Measurements from ENCODE around the gene TRAPPC5. TPM values are rescaled to one million over a fixed set of nuclear protein-coding genes. Genes with fewer than 3 reads are reported as not detected.

TRAPPC5 gene
- total RNA-seq, 1 experiment from 2014 or later: 317 TPM

DNA sequence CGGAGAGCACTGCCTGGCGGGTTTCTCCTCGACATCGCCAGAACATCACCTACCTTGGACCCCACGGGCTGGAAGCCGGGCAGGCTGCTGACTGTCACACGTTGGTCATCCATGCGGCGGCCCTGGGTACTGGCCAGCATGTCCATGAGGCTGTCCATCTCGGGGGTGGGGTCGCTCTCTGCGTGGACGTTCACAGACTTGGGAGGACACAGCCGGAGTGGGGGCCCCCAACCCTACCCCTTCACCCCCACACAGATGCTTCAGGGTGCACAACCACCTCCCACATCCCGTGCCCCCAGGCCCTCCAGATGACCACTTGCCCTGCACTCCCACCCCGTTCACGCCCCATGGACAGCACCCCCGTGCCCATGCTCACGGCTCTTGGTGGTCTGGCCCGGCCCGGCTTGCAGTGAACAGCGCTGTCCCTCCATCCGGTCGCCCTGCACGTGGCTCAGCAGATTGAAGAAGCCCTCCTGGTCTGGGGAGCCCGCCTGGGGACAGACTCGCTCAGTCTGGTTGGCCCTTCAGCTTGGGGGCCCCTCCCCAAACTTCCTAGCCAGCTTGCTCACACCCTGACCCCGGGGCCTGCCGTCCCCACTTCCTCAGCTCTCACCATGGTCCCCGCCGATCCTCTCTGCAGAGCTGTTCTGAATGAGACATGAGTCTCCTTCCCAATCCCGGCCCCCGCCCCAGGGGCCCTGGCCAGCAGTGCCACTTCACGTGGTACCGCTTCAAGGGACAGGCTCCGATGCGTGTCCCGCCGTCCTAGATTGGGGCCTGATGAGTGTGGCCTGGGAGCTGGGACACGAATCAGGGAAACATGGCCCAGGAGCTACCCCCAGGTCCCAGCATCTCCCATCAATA lies 48.1 kb upstream of the TRAPPC5 start:
- CTCF ChIA-PET: no interaction called here

DNA sequence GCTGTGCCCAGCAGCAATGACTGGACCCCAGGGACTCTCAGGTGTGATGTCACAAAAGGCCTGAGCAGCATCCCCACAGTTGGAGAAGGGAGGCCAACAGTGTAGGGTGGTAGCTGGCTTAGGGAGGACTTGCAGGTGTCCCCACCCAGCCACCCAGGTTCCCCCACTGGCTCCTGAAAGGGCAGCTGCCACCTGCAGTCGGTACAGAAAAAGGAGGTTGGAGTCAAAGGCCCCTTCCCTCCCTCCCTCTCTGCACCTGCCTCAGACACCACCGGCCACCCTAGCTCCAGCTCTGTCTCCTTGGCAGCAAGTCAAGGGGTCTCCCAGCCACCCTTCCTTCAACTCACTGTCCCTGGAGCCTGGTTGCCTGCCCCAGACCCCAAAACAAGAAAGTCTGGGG lies 46.9 kb upstream of the TRAPPC5 start, which contains the start of gene PCP2:
PCP2 (minus strand) TSS at position 22 of the 400 bp plus-strand sequence. CDS start 262 bp downstream, outside the sequence.
- H3K9ac ChIP-seq (ENCODE audit: low read length): no peak within 1 kb of the TSS
- ChIA-PET POLR2A (ENCODE audit: unreplicated experiment) (interaction anchor here (0.6 kb wide), 1 partner anchor 10 kb away, joined by 4 read pairs; no protein-coding TSS in a partner anchor), CTCF (no interaction called here)
- H3K9me3 ChIP-seq (ENCODE audit: low read length): no peaks in the 10 kb centered on the region
- H2AFZ ChIP-seq (ENCODE audit: low read length): no peak within 1 kb of the TSS
- H3K4me1 ChIP-seq (ENCODE audit: insufficient read depth, low read length): peaks cover 10% of the 10 kb centered on the region
- no peak within 1 kb of the TSS for H3K4me3 ChIP-seq (ENCODE audit: low read length)
- no peak within 1 kb of the TSS for H3K4me2 ChIP-seq (ENCODE audit: low read length)
- no peak within 1 kb of the TSS for H3K27ac ChIP-seq (ENCODE audit: low read length)
- H3K79me2 ChIP-seq (ENCODE audit: low read length): peaks cover 46% of the 10 kb centered on the region
- no peaks in the 10 kb centered on the region for H3K9me2 ChIP-seq (replicated peaks; ENCODE audit: low read length)
- H4K20me1 ChIP-seq (ENCODE audit: low read length): no peaks in the 10 kb centered on the region
- ATAC-seq (no peak), DNase-seq (no peak)
- TF ChIP-seq EZH2 (IDR thresholded peaks at IDR 0.05; ENCODE audit: low read length, unreplicated experiment): no peak
- TF ChIP-seq, protein P1, sequence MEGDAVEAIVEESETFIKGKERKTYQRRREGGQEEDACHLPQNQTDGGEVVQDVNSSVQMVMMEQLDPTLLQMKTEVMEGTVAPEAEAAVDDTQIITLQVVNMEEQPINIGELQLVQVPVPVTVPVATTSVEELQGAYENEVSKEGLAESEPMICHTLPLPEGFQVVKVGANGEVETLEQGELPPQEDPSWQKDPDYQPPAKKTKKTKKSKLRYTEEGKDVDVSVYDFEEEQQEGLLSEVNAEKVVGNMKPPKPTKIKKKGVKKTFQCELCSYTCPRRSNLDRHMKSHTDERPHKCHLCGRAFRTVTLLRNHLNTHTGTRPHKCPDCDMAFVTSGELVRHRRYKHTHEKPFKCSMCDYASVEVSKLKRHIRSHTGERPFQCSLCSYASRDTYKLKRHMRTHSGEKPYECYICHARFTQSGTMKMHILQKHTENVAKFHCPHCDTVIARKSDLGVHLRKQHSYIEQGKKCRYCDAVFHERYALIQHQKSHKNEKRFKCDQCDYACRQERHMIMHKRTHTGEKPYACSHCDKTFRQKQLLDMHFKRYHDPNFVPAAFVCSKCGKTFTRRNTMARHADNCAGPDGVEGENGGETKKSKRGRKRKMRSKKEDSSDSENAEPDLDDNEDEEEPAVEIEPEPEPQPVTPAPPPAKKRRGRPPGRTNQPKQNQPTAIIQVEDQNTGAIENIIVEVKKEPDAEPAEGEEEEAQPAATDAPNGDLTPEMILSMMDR (conservative IDR thresholded peaks at IDR 0.05; ENCODE audit: low read depth, low read length): no peak
- TF ChIP-seq EZH2phosphoT487 (IDR thresholded peaks at IDR 0.05; ENCODE audit: borderline replicate concordance, low read length): no peak
- intact Hi-C loops (cut with micrococcal nuclease): no loop called here
- BruUV-seq (replicated peaks): no TSS peak
- no peaks in the 10 kb centered on the region; the same call in 1 of the 2 replicates for H3K36me3 ChIP-seq (ENCODE audit: low read depth, low read length)
- H3K27me3 ChIP-seq (ENCODE audit: low read length): no peaks in the 10 kb centered on the region
- H3F3A ChIP-seq (ENCODE audit: low read length, unreplicated experiment): no peaks in the 10 kb centered on the region

More for the DNA sequence above, 48.1 kb upstream of the TRAPPC5 start:
- Histone ChIP-seq H3K9me3 (ENCODE audit: low read length) (no peaks in the 10 kb centered on the region), H3K9ac (ENCODE audit: low read length) (no peak overlapping the region), H3K4me3 (ENCODE audit: low read length) (no peak overlapping the region), H3K4me2 (ENCODE audit: low read length) (no peak overlapping the region), H3K36me3 (ENCODE audit: low read depth, low read length) (no peaks in the 10 kb centered on the region; the same call in 1 of the 2 replicates), H2AFZ (ENCODE audit: low read length) (no peak overlapping the region), H3K9me2 (replicated peaks; ENCODE audit: low read length) (no peaks in the 10 kb centered on the region), H3K27ac (ENCODE audit: low read length) (no peak overlapping the region), H3K4me1 (ENCODE audit: insufficient read depth, low read length) (peaks cover 18% of the 10 kb centered on the region), H3F3A (ENCODE audit: low read length, unreplicated experiment) (no peaks in the 10 kb centered on the region), H3K27me3 (ENCODE audit: low read length) (no peaks in the 10 kb centered on the region), H3K79me2 (ENCODE audit: low read length) (peaks cover 46% of the 10 kb centered on the region), H4K20me1 (ENCODE audit: low read length) (no peaks in the 10 kb centered on the region)
- intact Hi-C loops (cut with micrococcal nuclease): no loop called here
- POLR2A ChIA-PET (ENCODE audit: unreplicated experiment): interaction anchor here (0.6 kb wide), 2 partner anchors 11 to 41 kb away, joined by 3 to 4 read pairs; no protein-coding TSS in a partner anchor
- no peak for TF ChIP-seq EZH2phosphoT487 (IDR thresholded peaks at IDR 0.05; ENCODE audit: borderline replicate concordance, low read length)
- no peak for DNase-seq
- no TSS peak for BruUV-seq (replicated peaks)
- ATAC-seq: no peak

- ATAC-seq (no peak), DNase-seq (no peak)
- ChIA-PET CTCF (no interaction called here), POLR2A (ENCODE audit: unreplicated experiment) (no interaction called here)
- Histone ChIP-seq H3K79me2 (ENCODE audit: low read length) (peaks cover 36% of the 10 kb centered on the region), H3F3A (ENCODE audit: low read length, unreplicated experiment) (no peaks in the 10 kb centered on the region), H3K4me3 (ENCODE audit: low read length) (no peak overlapping the region), H3K4me1 (ENCODE audit: insufficient read depth, low read length) (peaks cover 6% of the 10 kb centered on the region), H3K4me2 (ENCODE audit: low read length) (no peak overlapping the region), H2AFZ (ENCODE audit: low read length) (no peak overlapping the region), H3K36me3 (ENCODE audit: low read depth, low read length) (no peaks in the 10 kb centered on the region; the same call in 1 of the 2 replicates), H3K27me3 (ENCODE audit: low read length) (no peaks in the 10 kb centered on the region), H3K9me2 (replicated peaks; ENCODE audit: low read length) (no peaks in the 10 kb centered on the region), H4K20me1 (ENCODE audit: low read length) (no peaks in the 10 kb centered on the region), H3K9me3 (ENCODE audit: low read length) (no peaks in the 10 kb centered on the region), H3K27ac (ENCODE audit: low read length) (no peak overlapping the region), H3K9ac (ENCODE audit: low read length) (no peak overlapping the region)
- no TSS peak for BruUV-seq (replicated peaks)
- intact Hi-C loops (cut with micrococcal nuclease): no loop called here
- TF ChIP-seq EZH2phosphoT487 (IDR thresholded peaks at IDR 0.05; ENCODE audit: borderline replicate concordance, low read length): no peak
- no peak for TF ChIP-seq EZH2 (IDR thresholded peaks at IDR 0.05; ENCODE audit: low read length, unreplicated experiment)
- TF ChIP-seq, protein P1 (conservative IDR thresholded peaks at IDR 0.05; ENCODE audit: low read depth, low read length): no peak
Measured at GRCh38 chr19:7635670-7636069, 45.0 kb upstream of the TRAPPC5 start.
